ENCODE results near the gene ADAM33. TPM values are rescaled to one million over a fixed set of nuclear protein-coding genes. Genes with fewer than 3 reads are reported as not detected.

ADAM33 gene
- total and polyA plus RNA-seq, 4 donors = 0.11 to 1.2 (median 0.60) TPM

DNA sequence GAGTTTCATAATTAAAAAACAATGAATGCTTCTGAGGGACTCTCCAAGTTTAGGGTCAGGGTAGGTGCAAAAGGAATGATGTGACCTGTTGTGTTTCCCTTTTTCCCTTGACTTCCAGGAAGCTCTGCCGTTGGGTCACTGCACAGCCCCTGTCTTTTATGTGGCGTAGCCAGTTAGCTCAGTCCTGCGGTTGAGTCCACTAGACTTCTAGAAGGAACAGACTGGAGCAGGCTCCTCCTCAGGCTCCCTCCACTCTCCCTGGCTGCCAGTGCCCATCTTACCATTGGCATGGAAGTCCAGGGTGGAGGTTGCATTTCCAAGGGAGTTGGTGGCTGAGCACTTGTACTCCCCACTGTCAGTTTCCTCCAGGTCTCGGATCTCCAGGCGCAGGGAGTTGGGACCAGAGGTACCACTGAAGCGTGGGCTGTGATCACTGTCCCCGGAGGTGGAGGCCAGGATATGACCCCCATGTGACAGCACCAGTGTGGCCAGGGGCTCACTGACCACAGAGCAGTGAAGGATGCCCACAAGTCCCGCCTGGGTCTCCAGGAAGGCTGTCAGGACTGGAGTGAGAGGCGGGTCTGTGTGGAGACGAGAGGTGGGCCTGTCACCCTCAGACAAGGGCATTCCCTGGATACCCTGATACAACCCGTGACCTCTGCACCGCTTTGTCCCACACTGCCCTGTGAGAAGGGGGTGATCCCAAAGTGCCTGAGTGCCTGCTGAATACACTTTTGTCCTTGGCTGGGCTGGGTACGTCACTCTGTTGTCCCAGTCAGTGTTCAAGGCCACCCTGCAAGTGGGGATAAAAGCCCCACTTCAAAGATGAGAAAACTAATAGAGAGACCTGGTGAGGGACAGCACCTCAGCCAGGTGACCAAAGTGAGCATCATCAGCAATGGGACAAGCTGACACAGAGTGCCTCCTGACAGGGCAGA, 19.5 kb upstream of the ADAM33 start:
- DNase-seq (ENCODE audit: low spot score) = no peak
- Histone ChIP-seq H3K9me3 (ENCODE audit: control insufficient read depth in 4 of 4, low read length in 3 of 4) (peaks cover 0 to 3% (median 0%) of the 10 kb centered on the region in 4 donors), H3K27me3 (ENCODE audit: control insufficient read depth in 4 of 4, insufficient read depth in 4 of 4, low read length in 3 of 4) (no peaks in the 10 kb centered on the region), H3K9ac (ENCODE audit: low read depth in 1 of 2, low read length in 2 of 2) (no peak overlapping the region), H3K36me3 (ENCODE audit: control insufficient read depth in 4 of 4, insufficient read depth in 3 of 4, low read depth in 1 of 4, low read length in 3 of 4) (no peaks in the 10 kb centered on the region), H3K4me3 (ENCODE audit: low read depth in 1 of 3, low read length in 3 of 3) (no peak overlapping the region), H3K27ac (ENCODE audit: low read depth in 1 of 2, low read length in 2 of 2) (no peak overlapping the region), H3K4me1 (ENCODE audit: control insufficient read depth in 4 of 4, insufficient read depth in 4 of 4, low read length in 3 of 4) (no peaks in the 10 kb centered on the region)
- TF ChIP-seq EGR1 (IDR thresholded peaks at IDR 0.05; ENCODE audit: low read depth in 2 of 2) = no peak
- TF ChIP-seq, protein P1, sequence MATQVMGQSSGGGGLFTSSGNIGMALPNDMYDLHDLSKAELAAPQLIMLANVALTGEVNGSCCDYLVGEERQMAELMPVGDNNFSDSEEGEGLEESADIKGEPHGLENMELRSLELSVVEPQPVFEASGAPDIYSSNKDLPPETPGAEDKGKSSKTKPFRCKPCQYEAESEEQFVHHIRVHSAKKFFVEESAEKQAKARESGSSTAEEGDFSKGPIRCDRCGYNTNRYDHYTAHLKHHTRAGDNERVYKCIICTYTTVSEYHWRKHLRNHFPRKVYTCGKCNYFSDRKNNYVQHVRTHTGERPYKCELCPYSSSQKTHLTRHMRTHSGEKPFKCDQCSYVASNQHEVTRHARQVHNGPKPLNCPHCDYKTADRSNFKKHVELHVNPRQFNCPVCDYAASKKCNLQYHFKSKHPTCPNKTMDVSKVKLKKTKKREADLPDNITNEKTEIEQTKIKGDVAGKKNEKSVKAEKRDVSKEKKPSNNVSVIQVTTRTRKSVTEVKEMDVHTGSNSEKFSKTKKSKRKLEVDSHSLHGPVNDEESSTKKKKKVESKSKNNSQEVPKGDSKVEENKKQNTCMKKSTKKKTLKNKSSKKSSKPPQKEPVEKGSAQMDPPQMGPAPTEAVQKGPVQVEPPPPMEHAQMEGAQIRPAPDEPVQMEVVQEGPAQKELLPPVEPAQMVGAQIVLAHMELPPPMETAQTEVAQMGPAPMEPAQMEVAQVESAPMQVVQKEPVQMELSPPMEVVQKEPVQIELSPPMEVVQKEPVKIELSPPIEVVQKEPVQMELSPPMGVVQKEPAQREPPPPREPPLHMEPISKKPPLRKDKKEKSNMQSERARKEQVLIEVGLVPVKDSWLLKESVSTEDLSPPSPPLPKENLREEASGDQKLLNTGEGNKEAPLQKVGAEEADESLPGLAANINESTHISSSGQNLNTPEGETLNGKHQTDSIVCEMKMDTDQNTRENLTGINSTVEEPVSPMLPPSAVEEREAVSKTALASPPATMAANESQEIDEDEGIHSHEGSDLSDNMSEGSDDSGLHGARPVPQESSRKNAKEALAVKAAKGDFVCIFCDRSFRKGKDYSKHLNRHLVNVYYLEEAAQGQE (IDR thresholded peaks at IDR 0.05) = no peak
- WGBS = 80% methylated on average over 13 of the region's 13 CpGs

DNA sequence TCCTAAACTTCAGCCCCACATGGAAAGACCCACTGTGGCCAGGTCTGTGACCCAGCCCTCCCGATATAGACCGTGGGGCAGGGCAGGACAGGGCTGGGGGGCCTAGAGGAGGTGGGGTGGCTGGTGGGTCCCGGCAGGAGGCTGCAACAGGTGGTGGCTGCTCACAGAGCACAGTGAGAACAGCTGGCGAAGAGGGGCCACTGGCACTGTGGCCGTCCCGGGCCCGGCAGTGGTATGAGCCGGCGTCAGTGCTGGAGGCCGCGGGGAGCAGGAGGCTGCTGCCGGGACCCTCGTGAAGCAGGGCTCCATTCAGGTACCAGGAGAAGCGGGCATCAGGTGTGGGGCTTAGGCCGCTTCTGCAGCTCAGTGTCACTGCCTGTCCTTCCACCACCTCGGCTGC, 17.2 kb upstream of the ADAM33 start:
- peaks cover 0 to 3% (median 0%) of the 10 kb centered on the region in 4 donors for H3K9me3 ChIP-seq (ENCODE audit: control insufficient read depth in 4 of 4, low read length in 3 of 4)
- H3K4me1 ChIP-seq (ENCODE audit: control insufficient read depth in 4 of 4, insufficient read depth in 4 of 4, low read length in 3 of 4) = no peaks in the 10 kb centered on the region
- WGBS = 91% methylated on average over 16 of the region's 16 CpGs
- no peak overlapping the region for H3K27ac ChIP-seq (ENCODE audit: low read depth in 1 of 2, low read length in 2 of 2)
- no peaks in the 10 kb centered on the region for H3K36me3 ChIP-seq (ENCODE audit: control insufficient read depth in 4 of 4, insufficient read depth in 3 of 4, low read depth in 1 of 4, low read length in 3 of 4)
- H3K4me3 ChIP-seq (ENCODE audit: low read depth in 1 of 3, low read length in 3 of 3) = no peak overlapping the region
- H3K9ac ChIP-seq (ENCODE audit: low read depth in 1 of 2, low read length in 2 of 2) = no peak overlapping the region
- no peaks in the 10 kb centered on the region for H3K27me3 ChIP-seq (ENCODE audit: control insufficient read depth in 4 of 4, insufficient read depth in 4 of 4, low read length in 3 of 4)
- TF ChIP-seq, protein P2, sequence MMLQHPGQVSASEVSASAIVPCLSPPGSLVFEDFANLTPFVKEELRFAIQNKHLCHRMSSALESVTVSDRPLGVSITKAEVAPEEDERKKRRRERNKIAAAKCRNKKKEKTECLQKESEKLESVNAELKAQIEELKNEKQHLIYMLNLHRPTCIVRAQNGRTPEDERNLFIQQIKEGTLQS (IDR thresholded peaks at IDR 0.05) = no peak
- TF ChIP-seq YY1 (IDR thresholded peaks at IDR 0.05) (no peak), HNF4A (conservative IDR thresholded peaks at IDR 0.05) (no peak), NR2F2 (IDR thresholded peaks at IDR 0.05) (no peak), SP1 (IDR thresholded peaks at IDR 0.05) (no peak), FOXA1 (IDR thresholded peaks at IDR 0.05) (no peak), EGR1 (IDR thresholded peaks at IDR 0.05; ENCODE audit: low read depth in 2 of 2) (no peak)
- no peak for DNase-seq (ENCODE audit: low spot score)

DNA sequence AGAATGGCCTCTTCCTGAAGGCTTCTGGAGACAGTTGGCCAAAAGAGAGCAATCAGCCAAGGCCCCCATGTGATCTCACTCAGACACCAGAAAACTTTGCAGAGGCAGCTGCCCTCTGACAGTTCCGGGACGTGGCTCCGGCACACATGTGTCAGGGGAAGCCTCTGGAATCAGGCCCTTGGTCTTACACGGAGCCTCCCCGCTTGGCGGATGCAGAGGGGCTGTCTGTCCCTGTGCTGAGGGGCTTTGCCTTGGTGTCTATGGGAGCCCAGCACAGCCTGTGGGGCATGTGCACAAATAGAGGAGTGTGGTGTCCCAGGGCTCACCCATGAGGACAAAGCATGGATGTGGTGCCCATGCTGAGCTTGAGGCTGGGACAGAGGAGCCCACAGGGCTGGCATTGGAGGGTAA, 16.8 kb upstream of the ADAM33 start:
- Histone ChIP-seq H3K27ac (ENCODE audit: low read depth in 1 of 2, low read length in 2 of 2) (no peak overlapping the region), H3K4me1 (ENCODE audit: control insufficient read depth in 4 of 4, insufficient read depth in 4 of 4, low read length in 3 of 4) (no peaks in the 10 kb centered on the region), H3K4me3 (ENCODE audit: low read depth in 1 of 3, low read length in 3 of 3) (no peak overlapping the region), H3K9me3 (ENCODE audit: control insufficient read depth in 4 of 4, low read length in 3 of 4) (peaks cover 0 to 3% (median 0%) of the 10 kb centered on the region in 4 donors), H3K9ac (ENCODE audit: low read depth in 1 of 2, low read length in 2 of 2) (no peak overlapping the region), H3K27me3 (ENCODE audit: control insufficient read depth in 4 of 4, insufficient read depth in 4 of 4, low read length in 3 of 4) (no peaks in the 10 kb centered on the region), H3K36me3 (ENCODE audit: control insufficient read depth in 4 of 4, insufficient read depth in 3 of 4, low read depth in 1 of 4, low read length in 3 of 4) (no peaks in the 10 kb centered on the region)
- no peak for DNase-seq (ENCODE audit: low spot score)
- WGBS = 86% methylated on average over 6 of the region's 6 CpGs
- TF ChIP-seq HNF4G (IDR thresholded peaks at IDR 0.05) = no peak
- TF ChIP-seq, protein P3, sequence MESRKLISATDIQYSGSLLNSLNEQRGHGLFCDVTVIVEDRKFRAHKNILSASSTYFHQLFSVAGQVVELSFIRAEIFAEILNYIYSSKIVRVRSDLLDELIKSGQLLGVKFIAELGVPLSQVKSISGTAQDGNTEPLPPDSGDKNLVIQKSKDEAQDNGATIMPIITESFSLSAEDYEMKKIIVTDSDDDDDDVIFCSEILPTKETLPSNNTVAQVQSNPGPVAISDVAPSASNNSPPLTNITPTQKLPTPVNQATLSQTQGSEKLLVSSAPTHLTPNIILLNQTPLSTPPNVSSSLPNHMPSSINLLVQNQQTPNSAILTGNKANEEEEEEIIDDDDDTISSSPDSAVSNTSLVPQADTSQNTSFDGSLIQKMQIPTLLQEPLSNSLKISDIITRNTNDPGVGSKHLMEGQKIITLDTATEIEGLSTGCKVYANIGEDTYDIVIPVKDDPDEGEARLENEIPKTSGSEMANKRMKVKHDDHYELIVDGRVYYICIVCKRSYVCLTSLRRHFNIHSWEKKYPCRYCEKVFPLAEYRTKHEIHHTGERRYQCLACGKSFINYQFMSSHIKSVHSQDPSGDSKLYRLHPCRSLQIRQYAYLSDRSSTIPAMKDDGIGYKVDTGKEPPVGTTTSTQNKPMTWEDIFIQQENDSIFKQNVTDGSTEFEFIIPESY (IDR thresholded peaks at IDR 0.05) = no peak
- TF ChIP-seq HNF4A (conservative IDR thresholded peaks at IDR 0.05) = no peak
- TF ChIP-seq NR2F2 (IDR thresholded peaks at IDR 0.05) = no peak
- no peak for TF ChIP-seq RXRA (IDR thresholded peaks at IDR 0.05)
